Hepatocyte (in vitro differentiated cells): ENCODE results near the gene ZNF44.

Source experiments
- EZH2 ChIP-seq: fragments of 200-600 bp; sonication (generic); IDR thresholded peaks from 2 replicates; pipeline ENCODE4 v1.6.1; 2016; ENCODE audit warnings: antibody characterized with exemption, mild to moderate bottlenecking, borderline replicate concordance
- EZH2phosphoT487 ChIP-seq: fragments of 200-600 bp; sonication (generic); IDR thresholded peaks from one replicate; pipeline ENCODE4 v1.6.1; 2018; ENCODE audit warnings: antibody characterized with exemption, mild to moderate bottlenecking, low read depth, moderate library complexity; ENCODE audit not compliant: unreplicated experiment, severe bottlenecking

DNA sequence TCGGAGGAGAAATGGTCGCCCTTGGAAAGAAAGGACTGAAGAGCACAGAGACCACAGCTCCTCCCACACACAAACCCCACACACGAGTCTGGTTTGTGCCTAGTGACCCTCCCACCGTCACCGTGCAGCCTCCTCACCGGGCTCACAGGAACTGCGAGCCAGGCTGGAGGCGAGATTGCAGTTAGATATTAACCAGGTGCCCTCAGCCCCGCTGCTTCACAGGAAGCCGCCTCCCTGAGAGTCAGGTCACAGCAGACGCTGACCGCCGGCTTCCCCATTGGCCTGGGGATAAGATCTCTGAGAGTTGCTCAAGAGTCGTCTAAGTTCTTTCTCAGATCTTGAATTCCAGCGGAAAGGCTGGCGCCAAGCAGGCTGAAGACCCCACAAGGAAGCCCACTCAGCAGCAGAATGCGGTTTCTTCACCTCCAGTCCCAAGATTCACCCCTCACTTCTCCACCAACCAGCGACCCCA lies 870 bp downstream of the ZNF44 start:
- TF ChIP-seq EZH2: no peak
- TF ChIP-seq EZH2phosphoT487: no peak
